Measurements from ENCODE around the gene NOTCH2.
"Not testable (repeated sequence)": the region's sequence is repeated elsewhere in the genome, so short reads cannot be mapped to it uniquely, and the experiment has no call there.

Gene NOTCH2

GRCh38 chr1:120069067-120069919 lies at the start of gene NOTCH2:
NOTCH2 (minus strand) TSS chr1:120069662; CDS start chr1:120069406, 256 bp downstream.
- peak; percentile 80 to 81 for DNase-seq

- DNase-seq = peak in 1 of 2 donors; percentile 29
Measured at GRCh38 chr1:120117371-120118177, 48.1 kb upstream of the NOTCH2 start.

- DNase-seq = not testable (repeated sequence)
Measured at GRCh38 chr1:120116094-120116493, 46.6 kb upstream of the NOTCH2 start.

GRCh38 chr1:120113134-120113533 lies 43.7 kb upstream of the NOTCH2 start:
- not testable (repeated sequence) for DNase-seq

GRCh38 chr1:120112212-120112611 lies 42.8 kb upstream of the NOTCH2 start:
- DNase-seq = not testable (repeated sequence)

GRCh38 chr1:120111771-120112170 lies 42.3 kb upstream of the NOTCH2 start:
- not testable (repeated sequence) for DNase-seq

GRCh38 chr1:120111008-120111407 lies 41.5 kb upstream of the NOTCH2 start:
- DNase-seq = not testable (repeated sequence)

- not testable (repeated sequence) for DNase-seq
Measured at GRCh38 chr1:120109656-120110055, 40.2 kb upstream of the NOTCH2 start.

GRCh38 chr1:120109180-120109579 lies 39.7 kb upstream of the NOTCH2 start:
- not testable (repeated sequence) for DNase-seq

- DNase-seq = not testable (repeated sequence)
Measured at GRCh38 chr1:120105288-120105687, 35.8 kb upstream of the NOTCH2 start.

- not testable (repeated sequence) for DNase-seq
Measured at GRCh38 chr1:120103768-120104167, 34.3 kb upstream of the NOTCH2 start.

- DNase-seq = not testable (repeated sequence)
Measured at GRCh38 chr1:120101593-120101992, 32.1 kb upstream of the NOTCH2 start.

GRCh38 chr1:120100590-120100989 lies 31.1 kb upstream of the NOTCH2 start:
- not testable (repeated sequence) for DNase-seq

- DNase-seq = not testable (repeated sequence)
Measured at GRCh38 chr1:120098986-120099759, 29.7 kb upstream of the NOTCH2 start.

- not testable (repeated sequence) for DNase-seq
Measured at GRCh38 chr1:120096981-120097545, 27.6 kb upstream of the NOTCH2 start.

GRCh38 chr1:120093548-120094181 lies 24.2 kb upstream of the NOTCH2 start:
- DNase-seq = not testable (repeated sequence)

GRCh38 chr1:120092232-120093218 lies 23.1 kb upstream of the NOTCH2 start:
- not testable (repeated sequence) for DNase-seq

GRCh38 chr1:120090830-120091229 lies 21.4 kb upstream of the NOTCH2 start:
- not testable (repeated sequence) for DNase-seq

GRCh38 chr1:120087959-120088358 lies 18.5 kb upstream of the NOTCH2 start:
- peak; percentile 35 to 48 for DNase-seq

GRCh38 chr1:120069920-120070214 lies 405 bp upstream of the NOTCH2 start:
- DNase-seq = not testable (repeated sequence)

- DNase-seq = peak; percentile 1 to 16
Measured at GRCh38 chr1:120068683-120069066, 787 bp downstream of the NOTCH2 start.

Data from CD4-positive, alpha-beta T cell treated with Interleukin-1 beta for 1 hour (primary cell).